HepG2 (cell line): ENCODE results near the gene TAT.

Experiments
- ETV6 ChIP-seq: sonication (generic); formaldehyde crosslinking; conservative IDR thresholded peaks from 2 replicates; pipeline ENCODE4 v1.4.0; 2020; ENCODE audit warnings: missing genetic modification reagents
- FOXK2 ChIP-seq: fragments of 450-650 bp; IDR thresholded peaks from 2 replicates; pipeline ENCODE4 v1.6.1; 2016
- GZF1 ChIP-seq: sonication (generic); formaldehyde crosslinking; IDR thresholded peaks from 2 replicates; pipeline ENCODE4 v1.5.1; 2020; ENCODE audit warnings: mild to moderate bottlenecking, missing genetic modification reagents
- PHB2 ChIP-seq: fragments of 450-650 bp; IDR thresholded peaks from 2 replicates; pipeline ENCODE4 v1.6.1; 2018; ENCODE audit not compliant: partially characterized antibody
- ZFP36 ChIP-seq: fragments of 150-350 bp; IDR thresholded peaks from 2 replicates; pipeline ENCODE4 v1.6.1; 2018; ENCODE audit warnings: borderline replicate concordance, low read length, low read depth; ENCODE audit not compliant: partially characterized antibody
- TF ChIP-seq, protein P1 (sequence below): sonication (generic); formaldehyde crosslinking; IDR thresholded peaks from 2 replicates; pipeline ENCODE4 v1.5.0; 2020; ENCODE audit warnings: mild to moderate bottlenecking, missing genetic modification reagents, moderate library complexity

GRCh38 chr16:71576971-71577370 lies at the start of gene TAT:
- TF ChIP-seq PHB2 (no peak), ETV6 (CRISPR knock-in tag) (no peak), ZFP36 (no peak), GZF1 (CRISPR knock-in tag) (no peak), FOXK2 (no peak)
- TF ChIP-seq, protein P1, sequence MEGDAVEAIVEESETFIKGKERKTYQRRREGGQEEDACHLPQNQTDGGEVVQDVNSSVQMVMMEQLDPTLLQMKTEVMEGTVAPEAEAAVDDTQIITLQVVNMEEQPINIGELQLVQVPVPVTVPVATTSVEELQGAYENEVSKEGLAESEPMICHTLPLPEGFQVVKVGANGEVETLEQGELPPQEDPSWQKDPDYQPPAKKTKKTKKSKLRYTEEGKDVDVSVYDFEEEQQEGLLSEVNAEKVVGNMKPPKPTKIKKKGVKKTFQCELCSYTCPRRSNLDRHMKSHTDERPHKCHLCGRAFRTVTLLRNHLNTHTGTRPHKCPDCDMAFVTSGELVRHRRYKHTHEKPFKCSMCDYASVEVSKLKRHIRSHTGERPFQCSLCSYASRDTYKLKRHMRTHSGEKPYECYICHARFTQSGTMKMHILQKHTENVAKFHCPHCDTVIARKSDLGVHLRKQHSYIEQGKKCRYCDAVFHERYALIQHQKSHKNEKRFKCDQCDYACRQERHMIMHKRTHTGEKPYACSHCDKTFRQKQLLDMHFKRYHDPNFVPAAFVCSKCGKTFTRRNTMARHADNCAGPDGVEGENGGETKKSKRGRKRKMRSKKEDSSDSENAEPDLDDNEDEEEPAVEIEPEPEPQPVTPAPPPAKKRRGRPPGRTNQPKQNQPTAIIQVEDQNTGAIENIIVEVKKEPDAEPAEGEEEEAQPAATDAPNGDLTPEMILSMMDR (CRISPR knock-in tag): no peak
